K562 (cell line): ENCODE measurements around the gene SLC30A1. TPM values are rescaled to one million over a fixed set of nuclear protein-coding genes. Genes with fewer than 3 reads are reported as not detected.

ENCODE experiments used
- CXXC5 ChIP-seq: fragments of 250-450 bp; sonication (Bioruptor Pico); IDR thresholded peaks from 2 replicates; pipeline ENCODE4 v1.8.0; 2022; ENCODE audit warnings: inconsistent platforms, mild to moderate bottlenecking, moderate library complexity
- ELF4 ChIP-seq: fragments of 450-650 bp; formaldehyde crosslinking; IDR thresholded peaks from 2 replicates; pipeline ENCODE4 v1.4.0; 2022; ENCODE audit warnings: missing genetic modification characterization
- HBP1 ChIP-seq: fragments of 450-650 bp; formaldehyde crosslinking; IDR thresholded peaks from 2 replicates; pipeline ENCODE4 v1.4.0; 2022; ENCODE audit warnings: missing genetic modification characterization
- KAT8 ChIP-seq: fragments of 450-650 bp; IDR thresholded peaks from 2 replicates; pipeline ENCODE4 v1.6.1; 2016; ENCODE audit warnings: low read depth, mild to moderate bottlenecking
- LCOR ChIP-seq: sonication (generic); formaldehyde crosslinking; IDR thresholded peaks from 2 replicates; pipeline ENCODE4 v1.8.0; 2022; ENCODE audit warnings: mild to moderate bottlenecking, missing genetic modification reagents
- PATZ1 ChIP-seq: fragments of 250-450 bp; sonication (Bioruptor Pico); IDR thresholded peaks from 2 replicates; pipeline ENCODE4 v1.5.0; 2020; ENCODE audit warnings: mild to moderate bottlenecking, borderline replicate concordance
- RBM22 ChIP-seq: fragments of 200-400 bp; formaldehyde crosslinking; IDR thresholded peaks from 2 replicates; pipeline ENCODE4 v1.6.1; 2018; ENCODE audit warnings: low read length, low read depth; ENCODE audit not compliant: poor library complexity, severe bottlenecking
- RREB1 ChIP-seq: fragments of 250-450 bp; sonication (Bioruptor Pico); IDR thresholded peaks from 2 replicates; pipeline ENCODE4 v1.4.0; 2020
- SMARCA4 ChIP-seq: fragments of 450-650 bp; IDR thresholded peaks from 2 replicates; pipeline ENCODE4 v1.6.1; 2016
- SNRNP70 ChIP-seq: fragments of 200-400 bp; formaldehyde crosslinking; optimal IDR thresholded peaks from 2 replicates; pipeline ENCODE3; 2017; ENCODE audit warnings: low read depth, low read length
- THRB ChIP-seq: fragments of 450-650 bp; formaldehyde crosslinking; conservative IDR thresholded peaks from 2 replicates; pipeline ENCODE4 v1.4.0; 2022; ENCODE audit warnings: mild to moderate bottlenecking, missing genetic modification characterization
- ZEB2 ChIP-seq: fragments of 450-650 bp; IDR thresholded peaks from 2 replicates; pipeline ENCODE4 v1.6.1; 2016
- ZFX ChIP-seq: sonication (generic); formaldehyde crosslinking; IDR thresholded peaks from 2 replicates; pipeline ENCODE4 v1.8.0; 2022; ENCODE audit warnings: mild to moderate bottlenecking, missing genetic modification reagents, moderate library complexity
- ZNF830 ChIP-seq: fragments of 250-450 bp; sonication (Bioruptor Pico); IDR thresholded peaks from 2 replicates; pipeline ENCODE4 v1.5.0; 2021; ENCODE audit warnings: mild to moderate bottlenecking
- polyA plus RNA-seq, 8 experiments: library from polyadenylated mRNA; depleted of rRNA in 4 of 8; stranded (reverse) in 5 of 8; unstranded in 3 of 8; fragments of >200 nt; fragmentation: Nextera tagmentation in 2 of 8; fragmentation: Illumina TruSeq in 1 of 8; extraction: Ambion mirVana in 2 of 8; extraction: Trizol in 1 of 8; gene quantifications; 2 replicates each; pipeline versions ENCODE4 v1.2.1 to v1.2.3, GENCODE V29; 2011 to 2014; ENCODE audit warnings: inconsistent platforms in 1 of 8, missing spikeins in 1 of 8
- total RNA-seq, 7 experiments: library from RNA; depleted of rRNA in 6 of 7; stranded (reverse); fragments of >200 nt in 6 of 7; fragmentation: Illumina TruSeq in 2 of 7; extraction: Trizol in 2 of 7; gene quantifications; 2 replicates each; pipeline versions ENCODE4 v1.2.1 to v1.2.3, GENCODE V29; 2011 to 2021; ENCODE audit warnings: low replicate concordance in 1 of 7

Gene SLC30A1
- total and polyA plus RNA-seq, 9 of the 15 experiments (the other 6 are each of a cell fraction or from before 2014, with no cell fraction given), result 4.1 to 14.4 (median 6.6) TPM

GRCh38 chr1:211546543-211546942, 32.4 kb downstream of the SLC30A1 start (continued):
- TF ChIP-seq THRB (peak; percentile 76; the same call in 1 of the 2 replicates), HBP1 (CRISPR knock-in tag) (0 out of 2 replicates have a peak, but pooled peaks have one; percentile 14), KAT8 (no peak), ELF4 (CRISPR knock-in tag) (peak; percentile 76; the same call in 1 of the 2 replicates), SNRNP70 (no peak), PATZ1 (no peak), ZNF830 (CRISPR knock-in tag) (no peak), RREB1 (no peak), ZEB2 (no peak), SMARCA4 (0 out of 2 replicates have a peak, but pooled peaks have one; percentile 48), RBM22 (no peak), ZFX (CRISPR knock-in tag) (no peak), CXXC5 (CRISPR knock-in tag) (0 out of 2 replicates have a peak, but pooled peaks have one; percentile 15), LCOR (CRISPR knock-in tag) (no peak)
